Glutamatergic neuron (in vitro differentiated cells): ENCODE measurements around the gene RABL6. TPM values are rescaled to one million over a fixed set of nuclear protein-coding genes. Genes with fewer than 3 reads are reported as not detected.

Experiments
- DNase-seq: peaks from one replicate; pipeline ENCODE4 v3.0.0; 2022
- H3K27ac Mint-ChIP-seq: one replicate; pipeline ENCODE4 v1.8.0; 2020; ENCODE audit warnings: mild to moderate bottlenecking, mixed read lengths, inconsistent platforms; ENCODE audit not compliant: unreplicated experiment
- H3K27me3 Mint-ChIP-seq: one replicate; pipeline ENCODE4 v1.8.0; 2020; ENCODE audit warnings: mild to moderate bottlenecking, moderate library complexity, mixed read lengths, inconsistent platforms; ENCODE audit not compliant: unreplicated experiment
- H3K36me3 Mint-ChIP-seq: one replicate; pipeline ENCODE4 v1.8.0; 2020; ENCODE audit warnings: mild to moderate bottlenecking, mixed read lengths, inconsistent platforms; ENCODE audit not compliant: unreplicated experiment
- H3K4me1 Mint-ChIP-seq: one replicate; pipeline ENCODE4 v1.8.0; 2020; ENCODE audit warnings: mild to moderate bottlenecking, low read depth, mixed read lengths, inconsistent platforms; ENCODE audit not compliant: unreplicated experiment
- H3K4me3 Mint-ChIP-seq: one replicate; pipeline ENCODE4 v1.8.0; 2020; ENCODE audit warnings: mild to moderate bottlenecking, mixed read lengths, inconsistent platforms; ENCODE audit not compliant: unreplicated experiment
- H3K9me3 Mint-ChIP-seq: one replicate; pipeline ENCODE4 v1.8.0; 2020; ENCODE audit warnings: mild to moderate bottlenecking, moderate library complexity, mixed read lengths, inconsistent platforms; ENCODE audit not compliant: unreplicated experiment
- CTCF ChIP-seq: fragments of 200-600 bp; sonication (generic); IDR thresholded peaks from one replicate; pipeline ENCODE4 v1.5.0; 2021; ENCODE audit not compliant: partially characterized antibody, unreplicated experiment
- total RNA-seq: library from RNA; stranded (reverse); fragmentation: NEBNext Ultra II Directional; extraction: Animal tissue kit (Norgen Biotek cat#: 25700); gene quantifications from one replicate; pipeline ENCODE4 v1.2.1, GENCODE V29; 2021; ENCODE audit not compliant: unreplicated experiment

RABL6 gene
- total RNA-seq, 1 donor from 2014 or later: 149 TPM

- peaks cover 5% of the 10 kb centered on the region for H3K27me3 Mint-ChIP-seq
- no peak overlapping the region for H3K4me3 Mint-ChIP-seq
- H3K36me3 Mint-ChIP-seq: no peaks in the 10 kb centered on the region
- H3K27ac Mint-ChIP-seq: no peak overlapping the region
- TF ChIP-seq CTCF: no peak
- peak; percentile 18 for DNase-seq
- peaks cover 1% of the 10 kb centered on the region for H3K9me3 Mint-ChIP-seq
- H3K4me1 Mint-ChIP-seq: peaks cover 2% of the 10 kb centered on the region
These were observed 46.5 kb downstream of the RABL6 start for GRCh38 chr9:136854113-136854841.

GRCh38 chr9:136854842-136855460, 47.2 kb downstream of the RABL6 start:
- Mint-ChIP-seq H3K4me3 (no peak overlapping the region), H3K36me3 (no peaks in the 10 kb centered on the region), H3K27me3 (peaks cover 2% of the 10 kb centered on the region), H3K27ac (no peak overlapping the region), H3K4me1 (peaks cover 2% of the 10 kb centered on the region), H3K9me3 (peaks cover 1% of the 10 kb centered on the region)
- DNase-seq: peak; percentile 18
- no peak for TF ChIP-seq CTCF

- peaks cover 2% of the 10 kb centered on the region for H3K4me1 Mint-ChIP-seq
- no peak overlapping the region for H3K27ac Mint-ChIP-seq
- H3K27me3 Mint-ChIP-seq: no peaks in the 10 kb centered on the region
- no peaks in the 10 kb centered on the region for H3K36me3 Mint-ChIP-seq
- no peak overlapping the region for H3K4me3 Mint-ChIP-seq
- H3K9me3 Mint-ChIP-seq: peaks cover 2% of the 10 kb centered on the region
- TF ChIP-seq CTCF: no peak
- DNase-seq: peak; percentile 27
These were observed 47.8 kb downstream of the RABL6 start for GRCh38 chr9:136855461-136856078.

- Mint-ChIP-seq H3K27me3 (no peaks in the 10 kb centered on the region), H3K4me3 (no peak overlapping the region), H3K9me3 (peaks cover 2% of the 10 kb centered on the region), H3K27ac (no peak overlapping the region), H3K36me3 (no peaks in the 10 kb centered on the region), H3K4me1 (peaks cover 2% of the 10 kb centered on the region)
- no peak for TF ChIP-seq CTCF
- DNase-seq: peak; percentile 16
These were observed 48.3 kb downstream of the RABL6 start for GRCh38 chr9:136856079-136856476.

GRCh38 chr9:136856541-136857141, 48.9 kb downstream of the RABL6 start:
- Mint-ChIP-seq H3K27me3 (no peaks in the 10 kb centered on the region), H3K27ac (no peak overlapping the region), H3K9me3 (peaks cover 2% of the 10 kb centered on the region), H3K36me3 (no peaks in the 10 kb centered on the region), H3K4me1 (peaks cover 2% of the 10 kb centered on the region), H3K4me3 (no peak overlapping the region)
- peak; percentile 14 for DNase-seq
- no peak for TF ChIP-seq CTCF
